ACHN (cell line): ENCODE results near the gene TMEM131L.
"Not testable (repeated sequence)": the region's sequence is repeated elsewhere in the genome, so short reads cannot be mapped to it uniquely, and the experiment has no call there.

Source experiments
- DNase-seq: peaks from one replicate; pipeline ENCODE4 v3.0.0-alpha.2; 2015
- in situ Hi-C: cut with HindIII; loops from 2 replicates; pipeline ENCODE4 v1.10.0; 2017; ENCODE audit warnings: low sequenced_read_pairs, low pct_ligation_motif_present, low pct_unique_long_range_greater_than_20kb

TMEM131L gene

DNA sequence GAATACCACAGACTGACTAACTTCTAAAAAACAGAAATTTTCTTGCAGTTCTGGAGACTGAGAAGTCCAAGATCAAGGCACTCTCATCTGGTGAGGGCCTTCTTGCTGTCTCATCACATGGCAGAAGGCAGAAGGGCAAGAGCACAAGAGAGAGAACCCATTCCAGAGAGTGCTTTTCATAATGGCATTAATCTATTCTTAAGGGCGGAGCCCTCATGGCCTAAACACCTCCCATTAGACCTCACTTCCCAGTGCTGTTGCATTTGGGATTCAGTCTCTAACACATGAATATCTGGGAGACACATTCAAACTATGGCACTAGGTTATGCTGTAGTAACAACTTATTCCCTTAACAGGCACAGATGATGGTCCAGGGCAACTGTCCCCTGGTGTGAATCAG lies 180.8 kb downstream of the TMEM131L start:
- DNase-seq: no peak
- in situ Hi-C loops: no loop called here

DNA sequence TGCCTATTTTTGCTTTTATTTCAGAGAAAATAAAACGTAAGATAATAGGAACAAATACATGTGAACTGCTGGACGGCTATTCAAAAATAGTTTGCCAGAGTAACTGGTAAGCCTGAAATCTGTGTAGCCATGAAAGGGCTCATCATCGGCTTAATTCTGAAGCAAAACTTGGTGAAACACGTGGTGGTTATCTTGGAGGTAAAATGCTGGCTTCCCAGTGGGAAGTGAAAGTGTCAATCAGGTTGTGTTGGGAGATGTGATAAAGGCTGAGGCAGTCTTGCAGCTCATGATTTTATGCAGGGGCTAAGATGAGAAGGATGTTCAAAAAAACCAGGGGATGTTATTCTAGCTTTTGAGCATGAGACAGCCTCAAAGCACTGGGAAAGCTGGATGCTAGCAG lies 181.8 kb downstream of the TMEM131L start:
- DNase-seq: no peak
- in situ Hi-C loops: no loop called here

DNA sequence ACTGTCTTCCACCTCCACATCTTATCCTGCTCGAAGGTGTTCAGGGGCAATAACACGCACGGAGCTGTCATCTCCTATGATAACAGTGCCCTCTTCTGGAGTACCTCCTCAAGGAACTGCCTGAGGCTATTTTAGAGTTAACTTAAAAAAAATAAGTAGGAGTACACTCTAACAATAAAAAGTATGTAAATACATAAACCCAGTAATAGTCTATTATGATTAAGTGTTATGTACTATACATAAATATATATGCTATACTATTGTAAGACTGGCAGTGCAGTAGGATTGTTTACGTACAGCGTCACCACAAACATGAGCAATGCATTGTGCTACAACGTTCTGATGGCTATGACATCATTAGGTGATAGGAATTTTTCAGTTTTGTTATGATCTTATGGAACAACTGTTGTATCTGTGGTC lies 183.4 kb downstream of the TMEM131L start:
- peak; percentile 22 for DNase-seq
- in situ Hi-C loops: no loop called here

DNA sequence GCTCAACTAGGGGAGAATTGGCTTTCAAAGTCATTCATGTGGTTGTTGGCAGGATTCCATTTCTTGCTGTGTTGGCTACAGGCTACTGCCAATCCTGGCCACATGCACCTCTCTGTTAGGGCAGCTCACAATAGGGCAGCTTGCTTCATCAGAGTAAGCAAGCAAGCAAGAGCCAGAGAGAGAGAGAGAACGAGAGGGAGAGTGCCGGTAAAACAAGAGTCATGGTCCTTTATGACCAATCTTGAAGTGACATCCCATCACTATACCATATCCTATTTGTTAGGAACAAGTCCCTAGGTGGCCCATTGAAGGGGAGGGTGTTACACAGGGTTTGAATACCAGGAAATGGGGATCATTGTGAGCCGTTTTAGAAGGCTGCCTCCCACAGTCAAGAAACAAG lies 185.0 kb downstream of the TMEM131L start:
- DNase-seq: no peak
- in situ Hi-C loops: no loop called here

- in situ Hi-C loops: no loop called here
- DNase-seq: no peak
These were observed 185.4 kb downstream of the TMEM131L start for GRCh38 chr4:153651587-153651986.

GRCh38 chr4:153652051-153652784 lies 186.1 kb downstream of the TMEM131L start:
- in situ Hi-C loops: no loop called here
- no peak for DNase-seq

GRCh38 chr4:153655002-153655541 lies 188.9 kb downstream of the TMEM131L start:
- in situ Hi-C loops: no loop called here
- no peak for DNase-seq

- no peak for DNase-seq
- in situ Hi-C loops: no loop called here
These were observed 189.8 kb downstream of the TMEM131L start for GRCh38 chr4:153655928-153656327.

DNA sequence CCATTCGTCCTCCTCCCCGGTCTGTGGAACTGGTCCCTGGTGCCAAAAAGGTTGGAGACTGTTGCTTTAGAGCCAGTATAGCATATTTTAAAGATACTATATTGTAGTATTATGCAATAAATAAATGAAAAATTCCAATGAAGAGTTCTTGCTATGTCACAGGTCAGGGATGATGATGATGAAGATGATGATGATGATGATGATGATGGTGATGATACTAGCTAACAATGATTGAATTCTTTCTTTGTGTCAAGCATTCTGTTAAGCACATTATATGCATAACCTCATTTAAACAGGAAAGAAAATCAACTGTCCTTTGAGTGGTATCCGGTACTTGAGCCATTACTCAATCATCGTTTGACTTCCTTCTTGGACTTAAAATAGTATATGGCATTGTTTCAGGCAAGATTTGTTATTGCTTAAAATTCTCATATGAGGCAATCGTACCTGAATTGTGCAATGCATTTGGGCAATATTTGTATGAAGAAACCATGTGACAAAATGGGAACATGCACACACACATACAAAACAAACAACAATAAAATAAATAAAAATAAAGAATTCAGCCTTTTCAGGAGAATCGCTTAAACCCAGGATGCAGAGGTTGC lies 195.2 kb downstream of the TMEM131L start:
- in situ Hi-C loops: no loop called here
- no peak for DNase-seq

DNA sequence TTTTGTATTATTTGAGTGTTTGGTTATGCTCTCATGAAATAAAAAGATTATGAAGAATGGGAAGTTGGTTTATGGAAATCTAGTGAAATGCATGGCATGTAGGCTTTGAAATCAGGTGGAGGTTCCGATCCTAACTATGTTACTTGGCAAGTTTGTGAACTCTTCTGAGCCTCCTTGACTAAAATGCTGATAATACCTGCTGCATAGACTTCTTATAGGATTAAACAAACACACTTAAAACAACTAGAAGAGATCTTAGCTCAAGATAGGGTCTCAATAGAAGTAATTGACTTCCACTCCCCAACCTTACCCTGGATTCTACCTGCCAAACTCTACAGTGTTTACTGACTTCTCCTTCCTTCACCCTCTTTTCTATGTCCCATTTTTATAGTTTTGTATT lies 195.7 kb downstream of the TMEM131L start:
- no peak for DNase-seq
- in situ Hi-C loops: no loop called here

DNA sequence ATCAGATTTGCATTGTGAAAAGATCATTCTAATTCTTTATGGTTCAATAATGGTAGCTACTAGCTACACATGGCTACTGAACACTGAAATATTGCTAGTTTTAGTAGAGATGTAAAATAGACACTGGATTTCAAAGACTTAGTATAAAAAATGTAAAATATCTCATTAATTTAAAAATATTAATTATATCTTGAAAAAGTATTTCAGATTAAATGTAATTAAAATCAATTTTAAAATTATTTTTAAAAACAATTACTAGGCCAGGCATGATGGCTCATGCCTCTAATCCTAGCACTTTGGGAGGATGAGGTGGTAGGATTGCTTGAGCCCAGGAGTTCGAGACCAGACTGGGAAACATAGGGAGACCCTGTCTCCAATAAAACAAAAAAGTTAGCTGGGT lies 197.5 kb downstream of the TMEM131L start:
- no peak for DNase-seq
- in situ Hi-C loops: no loop called here

DNA sequence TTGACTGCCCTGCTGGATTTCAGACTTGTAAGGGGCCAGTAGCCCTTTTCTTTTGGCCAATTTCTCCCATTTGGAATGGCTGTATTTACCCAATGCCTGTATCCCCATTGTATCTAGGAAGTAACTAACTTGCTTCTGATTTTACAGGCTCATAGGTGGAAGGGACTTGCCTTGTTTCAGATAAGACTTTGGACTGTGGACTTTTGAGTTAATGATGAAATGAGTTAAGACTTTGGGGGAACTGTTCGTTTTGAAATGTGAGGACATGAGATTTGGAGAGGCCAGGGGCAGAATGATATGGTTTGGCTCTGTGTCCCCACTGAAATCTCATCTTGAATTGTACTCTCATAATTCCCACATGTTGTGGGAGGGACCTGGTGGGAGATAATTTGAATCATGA lies 200.3 kb downstream of the TMEM131L start:
- in situ Hi-C loops, DNase-seq: not testable (repeated sequence)

DNA sequence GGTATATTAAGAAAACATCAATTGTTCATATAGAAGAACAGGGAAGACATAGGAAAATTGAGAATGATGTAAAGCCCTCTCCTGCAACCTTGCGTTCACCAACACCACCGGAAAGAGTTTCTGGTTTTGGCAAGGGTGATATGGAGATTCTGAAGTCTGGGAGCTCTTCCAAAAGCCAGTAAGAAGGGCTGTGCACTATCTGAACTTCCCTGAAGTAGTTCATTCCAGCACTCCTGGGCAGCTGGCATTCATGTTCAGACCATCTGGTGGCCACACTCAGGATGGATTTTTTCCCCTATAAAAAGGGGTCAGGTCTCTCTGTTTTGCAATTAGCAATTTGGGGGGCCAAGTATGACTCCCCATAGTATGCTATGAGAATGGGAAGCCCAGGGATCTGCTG lies 202.5 kb downstream of the TMEM131L start:
- no peak for DNase-seq
- in situ Hi-C loops: no loop called here

DNA sequence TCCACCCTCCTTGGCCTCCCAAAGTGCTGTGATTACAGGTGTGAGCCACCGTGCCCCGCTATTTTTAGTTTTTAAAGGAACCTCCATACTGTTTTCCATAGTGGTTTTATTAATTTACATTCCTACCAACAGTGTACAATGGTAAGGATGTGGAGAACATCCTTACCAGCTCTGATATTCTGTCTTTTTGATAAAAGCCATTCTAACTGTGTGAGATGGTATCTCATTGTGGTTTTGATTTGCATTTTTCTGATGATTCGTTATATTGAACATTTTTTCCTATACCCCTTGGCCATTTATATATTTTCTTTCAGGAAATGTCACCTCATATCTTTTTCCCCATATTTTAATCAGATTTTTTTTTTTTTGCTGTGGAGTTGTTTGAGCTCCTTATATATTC lies 203.7 kb downstream of the TMEM131L start:
- in situ Hi-C loops: no loop called here

GRCh38 chr4:153676486-153676885 lies 210.3 kb downstream of the TMEM131L start:
- no peak for DNase-seq
- in situ Hi-C loops: no loop called here

More for the DNA sequence above, 203.7 kb downstream of the TMEM131L start:
- DNase-seq: no peak

DNA sequence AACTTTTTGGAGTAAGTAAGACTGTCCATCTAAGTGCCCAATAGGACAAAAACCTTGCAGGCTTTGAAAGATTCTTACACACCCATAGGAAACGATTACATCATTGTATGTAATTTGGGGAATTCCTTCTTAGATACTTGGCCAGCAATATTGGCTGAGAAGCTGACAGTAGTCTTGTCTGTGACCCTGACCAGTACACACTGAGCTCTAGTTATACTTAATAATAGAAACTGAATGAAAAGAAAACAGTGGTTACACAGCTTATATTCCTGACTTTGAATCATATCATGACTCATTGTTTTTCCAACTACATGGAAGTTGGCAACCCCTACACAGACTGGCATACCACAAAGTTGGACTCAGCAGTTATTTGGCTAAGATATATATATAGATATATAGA lies 210.8 kb downstream of the TMEM131L start:
- peak; percentile 38 for DNase-seq
- in situ Hi-C loops: no loop called here

- in situ Hi-C loops: no loop called here
- no peak for DNase-seq
These were observed 213.3 kb downstream of the TMEM131L start for GRCh38 chr4:153679486-153679885.

DNA sequence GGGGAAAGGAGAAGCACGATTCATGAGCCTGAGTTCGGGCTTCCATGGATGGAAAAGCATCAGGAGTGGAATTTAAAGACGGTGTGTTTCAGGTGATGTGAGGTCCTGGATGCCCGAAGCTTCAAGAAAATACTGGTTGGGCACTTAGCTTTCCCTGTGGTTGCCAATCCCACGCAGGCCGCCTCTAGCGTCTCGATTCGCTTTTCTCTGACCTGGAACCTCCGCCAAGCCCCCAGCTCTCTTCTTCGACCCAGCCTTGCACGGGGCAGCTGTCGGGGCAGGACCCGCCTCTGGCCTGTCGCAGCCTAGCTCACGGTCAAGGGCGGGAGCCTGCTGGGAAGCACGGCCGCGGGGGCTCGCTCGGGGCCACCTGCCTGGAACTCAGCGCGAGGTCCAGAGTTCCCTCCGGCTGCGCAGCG lies 217.6 kb downstream of the TMEM131L start:
- in situ Hi-C loops: no loop called here
- DNase-seq: no peak

DNA sequence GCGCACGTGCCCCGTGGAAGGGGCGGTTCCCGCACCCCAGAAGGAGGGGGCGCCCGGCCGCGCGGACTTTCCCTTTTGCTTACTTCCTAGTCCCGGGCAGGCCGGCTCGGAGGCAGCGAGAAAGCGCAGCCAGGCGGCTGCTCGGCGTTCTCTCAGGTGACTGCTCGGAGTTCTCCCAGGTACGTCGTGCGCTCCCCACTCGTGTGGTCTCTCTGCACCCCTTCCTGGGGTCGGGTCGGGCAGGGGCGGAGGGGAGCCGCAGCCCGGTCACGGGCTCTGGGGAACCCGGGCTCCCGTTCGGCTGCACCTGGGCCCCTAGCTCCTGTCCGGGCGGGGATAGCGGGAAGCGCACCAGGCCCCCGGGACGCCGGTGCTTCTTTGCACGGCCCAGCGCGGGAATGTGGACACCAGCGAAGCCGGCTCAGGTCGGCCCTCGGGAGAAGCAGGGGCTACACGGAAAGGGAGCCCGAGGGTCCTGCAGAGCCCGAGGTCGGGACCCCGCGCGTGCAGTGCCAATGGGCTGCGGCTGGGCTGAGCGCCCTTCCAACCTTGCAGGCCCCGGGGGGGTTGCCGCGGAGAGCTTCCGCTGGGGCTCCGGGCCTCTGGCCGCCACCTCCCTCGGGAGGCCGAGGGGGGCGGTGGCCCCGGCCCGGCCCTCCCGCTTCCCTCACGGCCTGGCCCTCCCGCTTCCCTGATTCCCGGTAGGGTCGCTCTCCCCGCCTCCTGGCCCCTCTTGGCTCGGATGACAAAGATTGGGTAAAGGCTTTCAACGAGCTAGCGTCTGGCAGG lies 218.2 kb downstream of the TMEM131L start, which contains the start of gene TLR2:
TLR2 (plus strand) TSS at position 99 of the 789 bp plus-strand sequence. CDS start 18,628 bp downstream, outside the sequence.
- in situ Hi-C loops: no loop called here
- DNase-seq: peak; percentile 39
